NOMO-1 treated with DMSO at 0.1 percent for 48 hours (cell line): ENCODE results near the gene SIK3.
"Not testable (repeated sequence)": the region's sequence is repeated elsewhere in the genome, so short reads cannot be mapped to it uniquely, and the experiment has no call there.

ENCODE experiments used
- DNase-seq: peaks from one replicate; lab custom pipeline; 2025; ENCODE audit not compliant: unreplicated experiment; lab: John Stamatoyannopoulos, UW

The SIK3 gene

GRCh38 chr11:116808262-116809175 is 289.7 kb downstream of the SIK3 start:
- no peak for DNase-seq

GRCh38 chr11:116807601-116808261 is 290.5 kb downstream of the SIK3 start:
- DNase-seq: no peak

- no peak for DNase-seq
Measured at GRCh38 chr11:116804001-116804400, 294.2 kb downstream of the SIK3 start.

GRCh38 chr11:116801662-116802061 is 296.6 kb downstream of the SIK3 start:
- not testable (repeated sequence) for DNase-seq

DNA sequence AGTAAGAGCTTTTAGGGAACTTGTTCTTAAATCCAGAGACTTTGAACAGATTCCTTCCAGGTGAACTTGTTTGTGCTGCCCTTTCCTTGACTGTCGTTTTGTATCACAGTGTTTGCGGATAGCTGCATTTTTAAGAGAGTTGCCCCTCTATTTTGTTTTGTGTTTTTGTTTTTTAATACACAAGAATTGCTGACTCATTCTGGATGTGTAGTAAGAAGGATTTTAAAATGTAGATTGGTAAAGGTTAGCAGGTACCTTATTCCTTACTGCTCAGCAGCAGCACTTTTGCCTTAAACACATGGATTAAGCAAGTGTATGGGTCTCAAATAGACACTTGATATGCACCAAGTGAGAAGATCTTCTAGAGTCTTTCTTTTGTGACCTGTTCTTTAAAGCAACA is 297.6 kb downstream of the SIK3 start:
- no peak for DNase-seq

GRCh38 chr11:116798368-116798767 is 299.9 kb downstream of the SIK3 start:
- no peak for DNase-seq

GRCh38 chr11:116797816-116798215 is 300.4 kb downstream of the SIK3 start:
- no peak for DNase-seq

GRCh38 chr11:116796548-116796947 is 301.7 kb downstream of the SIK3 start:
- DNase-seq: no peak

DNA sequence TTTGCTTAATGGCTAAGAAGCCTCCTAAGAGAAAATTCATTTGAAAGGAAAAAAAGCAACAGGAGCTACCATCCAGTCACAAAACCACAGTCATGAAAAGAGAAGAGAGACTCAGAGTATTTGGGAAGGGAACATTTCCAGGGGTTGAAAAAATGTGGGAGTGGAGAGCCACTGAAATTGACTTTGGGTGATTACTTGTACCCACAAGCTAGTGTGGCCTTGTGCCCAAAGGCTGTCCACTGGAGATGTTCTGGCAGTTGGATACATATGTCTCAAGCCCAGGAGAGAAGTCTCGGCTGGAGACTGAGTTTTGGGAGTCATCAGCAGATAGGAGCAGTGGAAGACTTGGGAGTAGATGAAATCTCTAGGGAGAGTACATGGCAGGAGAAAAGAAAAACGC is 303.4 kb downstream of the SIK3 start:
- DNase-seq: no peak

- DNase-seq: no peak
Measured at GRCh38 chr11:116793772-116794097, 304.5 kb downstream of the SIK3 start.
